ENCODE data around the gene HK2.

Gene HK2

GRCh38 chr2:74886251-74886650 lies 52.3 kb downstream of the HK2 start:
- no peak for TF ChIP-seq CTCF (IDR thresholded peaks at IDR 0.05)

GRCh38 chr2:74886811-74887210 lies 52.9 kb downstream of the HK2 start:
- no peak for TF ChIP-seq CTCF (IDR thresholded peaks at IDR 0.05)

GRCh38 chr2:74887445-74887951 lies 53.6 kb downstream of the HK2 start:
- no peak for TF ChIP-seq CTCF (IDR thresholded peaks at IDR 0.05)

GRCh38 chr2:74887960-74888700 lies 54.2 kb downstream of the HK2 start:
- no peak for TF ChIP-seq CTCF (IDR thresholded peaks at IDR 0.05)

- TF ChIP-seq CTCF (IDR thresholded peaks at IDR 0.05), result no peak
Observed at GRCh38 chr2:74889159-74889558, 55.2 kb downstream of the HK2 start.

GRCh38 chr2:74890711-74891110 lies 56.8 kb downstream of the HK2 start:
- TF ChIP-seq CTCF (IDR thresholded peaks at IDR 0.05), result no peak

GRCh38 chr2:74891136-74891764 lies 57.3 kb downstream of the HK2 start:
- TF ChIP-seq CTCF (IDR thresholded peaks at IDR 0.05), result no peak
